ENCODE results near the gene FGF10.

The FGF10 gene

GRCh38 chr5:44257221-44257620 is 132.0 kb downstream of the FGF10 start:
- no peak for DNase-seq

Measured in C1 segment of cervical spinal cord (tissue), 14 donors.